Astrocyte (in vitro differentiated cells and primary cell): ENCODE results near the gene IRF1. TPM values are rescaled to one million over a fixed set of nuclear protein-coding genes. Genes with fewer than 3 reads are reported as not detected.

ENCODE experiments used
- DNase-seq: peaks from one replicate; pipeline ENCODE4 v3.0.0-alpha.2; 2010; ENCODE audit warnings: low read depth
- FAIRE-seq: peaks from 2 replicates; lab custom pipeline; 2011; peaks lifted over from hg19 to GRCh38; lab: Jason Lieb, UNC
- H2AFZ ChIP-seq: 2 replicates; pipeline ENCODE4 v1.6.0; 2012; ENCODE audit warnings: low read depth, low read length, inconsistent platforms
- H3K27ac ChIP-seq: 2 replicates; pipeline ENCODE4 v1.5.1; 2011; ENCODE audit warnings: low read depth, low read length, inconsistent platforms
- H3K27me3 ChIP-seq: 2 replicates; pipeline ENCODE4 v1.6.0; 2011; ENCODE audit warnings: low read length, inconsistent platforms; ENCODE audit not compliant: insufficient read depth
- H3K36me3 ChIP-seq: 2 replicates; pipeline ENCODE4 v1.5.1; 2011; ENCODE audit warnings: low read length, inconsistent platforms; ENCODE audit not compliant: insufficient read depth
- H3K4me1 ChIP-seq: 2 replicates; pipeline ENCODE4 v1.5.1; 2011; ENCODE audit warnings: low read length, inconsistent platforms; ENCODE audit not compliant: insufficient read depth
- H3K4me2 ChIP-seq: 2 replicates; pipeline ENCODE4 v1.6.0; 2012; ENCODE audit warnings: low read length, inconsistent platforms
- H3K4me3 ChIP-seq: 2 replicates; pipeline ENCODE4 v1.5.1; 2011; ENCODE audit warnings: low read depth, mild to moderate bottlenecking, low read length, inconsistent platforms; ENCODE audit not compliant: insufficient read depth
- H3K79me2 ChIP-seq: 2 replicates; pipeline ENCODE4 v1.6.0; 2012; ENCODE audit warnings: mild to moderate bottlenecking, low read length, inconsistent platforms; ENCODE audit not compliant: insufficient read depth
- H3K9ac ChIP-seq: 2 replicates; pipeline ENCODE4 v1.6.0; 2012; ENCODE audit warnings: mild to moderate bottlenecking, low read length, inconsistent platforms
- H3K9me3 ChIP-seq: 2 replicates; pipeline ENCODE4 v1.5.1; 2012; ENCODE audit warnings: low read depth, mild to moderate bottlenecking, low read length, inconsistent platforms; ENCODE audit not compliant: insufficient read depth
- H4K20me1 ChIP-seq: 2 replicates; pipeline ENCODE4 v1.6.0; 2012; ENCODE audit warnings: low read length, inconsistent platforms; ENCODE audit not compliant: insufficient read depth
- H3K27ac Mint-ChIP-seq: one replicate; pipeline ENCODE4 v1.8.0; 2021; ENCODE audit warnings: mild to moderate bottlenecking, mixed read lengths; ENCODE audit not compliant: unreplicated experiment
- H3K27me3 Mint-ChIP-seq: one replicate; pipeline ENCODE4 v1.8.0; 2021; ENCODE audit warnings: low read depth, mixed read lengths; ENCODE audit not compliant: unreplicated experiment
- H3K36me3 Mint-ChIP-seq: one replicate; pipeline ENCODE4 v1.8.0; 2021; ENCODE audit warnings: low read depth, mixed read lengths; ENCODE audit not compliant: unreplicated experiment
- H3K4me1 Mint-ChIP-seq: one replicate; pipeline ENCODE4 v1.8.0; 2021; ENCODE audit warnings: low read depth, mixed read lengths; ENCODE audit not compliant: unreplicated experiment
- H3K4me3 Mint-ChIP-seq: one replicate; pipeline ENCODE4 v1.8.0; 2021; ENCODE audit warnings: mild to moderate bottlenecking, moderate library complexity, mixed read lengths; ENCODE audit not compliant: unreplicated experiment
- H3K9me3 Mint-ChIP-seq: one replicate; pipeline ENCODE4 v1.8.0; 2021; ENCODE audit warnings: mild to moderate bottlenecking, mixed read lengths; ENCODE audit not compliant: unreplicated experiment
- CTCF ChIP-seq: IDR thresholded peaks from 2 replicates; pipeline ENCODE4 v1.5.1; 2011; ENCODE audit warnings: low read depth, mild to moderate bottlenecking, inconsistent platforms, low read length, moderate library complexity; ENCODE audit not compliant: insufficient read depth
- EZH2 ChIP-seq: IDR thresholded peaks from 2 replicates; pipeline ENCODE4 v1.6.1; 2012; ENCODE audit warnings: mild to moderate bottlenecking, low read length, inconsistent platforms; ENCODE audit not compliant: insufficient read depth
- total RNA-seq: library from RNA; stranded (reverse); gene quantifications from 2 replicates; pipeline ENCODE4 v1.2.1, GENCODE V29; 2021

The IRF1 gene
- total RNA-seq, 1 donor from 2014 or later: 39.7 TPM

GRCh38 chr5:132431632-132432031 is 58.9 kb downstream of the IRF1 start:
- Histone ChIP-seq H3K9ac (no peak overlapping the region), H4K20me1 (no peaks in the 10 kb centered on the region), H3K27me3 (no peaks in the 10 kb centered on the region), H3K4me3 (no peak overlapping the region), H3K9me3 (no peaks in the 10 kb centered on the region), H3K4me2 (no peak overlapping the region), H3K36me3 (no peaks in the 10 kb centered on the region), H3K4me1 (peaks cover 29% of the 10 kb centered on the region), H3K79me2 (peaks cover 4% of the 10 kb centered on the region), H2AFZ (no peak overlapping the region), H3K27ac (no peak overlapping the region)
- peaks cover 8% of the 10 kb centered on the region for H3K36me3 Mint-ChIP-seq
- H3K4me3 Mint-ChIP-seq: no peak overlapping the region
- TF ChIP-seq EZH2: no peak
- no peak for TF ChIP-seq CTCF
- FAIRE-seq: no peak
- DNase-seq: no peak
- H3K27me3 Mint-ChIP-seq: no peaks in the 10 kb centered on the region
- H3K9me3 Mint-ChIP-seq: no peaks in the 10 kb centered on the region
- peaks cover 64% of the 10 kb centered on the region for H3K4me1 Mint-ChIP-seq
- peak overlapping the region; percentile 30 for H3K27ac Mint-ChIP-seq

Other genes starting within 250 kb of the IRF1 start
- 56.6 and 72.4 TPM in 2 replicates for gene PDLIM4, start 233.1 kb downstream of the IRF1 start, total RNA-seq
- 4.1 and 4.5 TPM in 2 replicates for gene SLC22A4, start 196.4 kb downstream of the IRF1 start, total RNA-seq
- gene SLC22A5, start 121.1 kb downstream of the IRF1 start, total RNA-seq: 5.8 and 8.3 TPM in 2 replicates
- gene IL5, start 52.7 kb upstream of the IRF1 start, total RNA-seq: not detected in 2 replicates
- gene RAD50, start 66.2 kb upstream of the IRF1 start, total RNA-seq: 26.1 and 26.8 TPM in 2 replicates
- not detected in 2 replicates for gene IL13, start 167.4 kb upstream of the IRF1 start, total RNA-seq
- gene IL4, start 183.2 kb upstream of the IRF1 start, total RNA-seq: not detected in 2 replicates
- gene KIF3A, start 246.8 kb upstream of the IRF1 start, total RNA-seq: 25.4 and 25.6 TPM in 2 replicates